Ovary (tissue), 9 donors: Measurements from ENCODE around the gene NR1H2. TPM values are rescaled to one million over a fixed set of nuclear protein-coding genes. Genes with fewer than 3 reads are reported as not detected.

ENCODE experiments used
- DNase-seq, 5 donors: peaks; one replicate each; pipeline ENCODE4 v3.0.0-alpha.2; 2019 to 2020
- H3K27ac ChIP-seq, 2 donors: fragments of 200-600 bp; one replicate each; pipeline versions ENCODE4 v1.5.1 to v1.8.0; 2019 to 2022
- H3K27me3 ChIP-seq: fragments of 200-600 bp; one replicate; pipeline ENCODE4 v1.8.0; 2022
- H3K36me3 ChIP-seq: fragments of 200-600 bp; sonication (generic); one replicate; pipeline ENCODE4 v1.5.1; 2019
- H3K4me1 ChIP-seq: one replicate; pipeline ENCODE4 v1.8.1; 2013; ENCODE audit warnings: mild to moderate bottlenecking, moderate library complexity; ENCODE audit not compliant: insufficient read depth
- H3K4me3 ChIP-seq: fragments of 200-600 bp; sonication (generic); one replicate; pipeline ENCODE4 v1.5.1; 2017
- H3K9me3 ChIP-seq, 2 donors: fragments of 200-600 bp in 1 of 2; sonication (generic) in 1 of 2; one replicate each; pipeline versions ENCODE4 v1.5.1 to v1.8.1; 2013 to 2019; ENCODE audit warnings: mild to moderate bottlenecking in 1 of 2, moderate library complexity in 1 of 2
- EP300 ChIP-seq: sonication (generic); formaldehyde crosslinking; IDR thresholded peaks from one replicate; pipeline ENCODE4 v1.6.1; 2017; ENCODE audit warnings: antibody characterized with exemption
- POLR2A ChIP-seq: fragments of 450-650 bp; IDR thresholded peaks from one replicate; pipeline ENCODE4 v1.6.1; 2017; ENCODE audit warnings: antibody characterized with exemption, mild to moderate bottlenecking, moderate library complexity
- WGBS, 3 donors: extraction: QIAGEN DNeasy Blood & Tissue Kit in 1 of 3; methylation state at CpG; one replicate each; pipeline versions ENCODE4 v1.1.5 to v1.1.7; 2013 to 2017; 5-methylcytosine and 5-hydroxymethylcytosine counted together
- intact Hi-C, 4 donors: fragments of 100-400 bp; cut with DNase I; formaldehyde crosslinking; loops; one replicate each; pipeline versions ENCODE4 v1.11.0 to v1.15.1; 2022 to 2023
- polyA plus RNA-seq, 2 donors: library from polyadenylated mRNA; stranded (reverse); fragments of 200-250 nt in 1 of 2; fragments of 350-450 nt in 1 of 2; fragmentation: Illumina TruSeq in 1 of 2; extraction: RNeasy Lipid Tissue Mini Kit (QIAGEN cat#74804) in 1 of 2; gene quantifications; one replicate each; pipeline ENCODE4 v1.2.3, GENCODE V29; 2013 to 2014
- total RNA-seq, 7 donors: library from RNA; depleted of rRNA in 2 of 7; stranded (reverse); fragments of >200 nt in 2 of 7; fragmentation: NEBNext Ultra II Directional in 3 of 7; extraction: Animal tissue kit (Norgen Biotek cat#: 25700) in 3 of 7; gene quantifications; one replicate each; pipeline versions ENCODE4 v1.1.0 to v1.2.4, GENCODE V29; 2016 to 2023
- TF ChIP-seq, protein P1 (sequence below), 3 donors: fragments of 450-650 bp in 2 of 3; fragments of 200-600 bp in 1 of 3; IDR thresholded peaks; one replicate each; pipeline versions ENCODE4 v1.5.1 to v1.8.0; 2016 to 2022; ENCODE audit warnings: antibody characterized with exemption in 3 of 3, mild to moderate bottlenecking in 1 of 3
- donor health status: DM: no; HTN: no; CAD: no; lungs with moderate emphysema.
- donor health status: DM: no; HTN: no; CAD: no.
- donor health status: Bipolar disorder and iron deficiency.
- donor health status: DM: yes; HTN: yes; CAD: no.
- donor health status: DM: no; HTN: no; CAD: no.
- donor health status: DM: yes; HTN: yes; CAD: no.

NR1H2 gene
- total and polyA plus RNA-seq, 9 donors: 11.5 to 84.2 (median 62.3) TPM

DNA sequence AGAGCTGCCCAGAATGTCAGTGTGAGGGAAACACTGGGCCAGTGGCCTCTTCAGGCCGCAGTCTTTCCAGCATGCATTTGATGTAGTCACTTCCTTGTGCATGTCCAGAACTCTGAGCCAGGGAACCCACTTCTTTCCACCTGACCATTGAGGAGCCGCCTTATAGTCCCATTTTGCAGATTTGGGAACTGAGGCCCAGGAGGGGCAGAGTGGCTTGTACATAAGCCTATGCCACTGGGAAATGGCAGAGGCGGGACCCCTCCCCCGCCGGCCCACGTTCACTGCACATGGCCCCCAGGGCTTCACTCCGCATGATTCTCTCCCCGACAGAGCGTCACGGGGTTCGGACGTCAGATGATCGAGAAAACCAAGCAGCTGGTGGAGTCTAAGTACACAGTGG is 36.8 kb downstream of the NR1H2 start:
- intact Hi-C loops: loop anchor here in 2 of 4 donors (10.0 kb wide), 2 partner anchors 48 to 268 kb away; partner anchors contain the start of gene NAPSA (in 1 of the 2)
- no peak overlapping the region for H3K4me3 ChIP-seq
- peaks cover 2% of the 10 kb centered on the region for H3K4me1 ChIP-seq
- no peaks in the 10 kb centered on the region for H3K27me3 ChIP-seq
- TF ChIP-seq EP300 (no peak), POLR2A (no peak)
- TF ChIP-seq, protein P1, sequence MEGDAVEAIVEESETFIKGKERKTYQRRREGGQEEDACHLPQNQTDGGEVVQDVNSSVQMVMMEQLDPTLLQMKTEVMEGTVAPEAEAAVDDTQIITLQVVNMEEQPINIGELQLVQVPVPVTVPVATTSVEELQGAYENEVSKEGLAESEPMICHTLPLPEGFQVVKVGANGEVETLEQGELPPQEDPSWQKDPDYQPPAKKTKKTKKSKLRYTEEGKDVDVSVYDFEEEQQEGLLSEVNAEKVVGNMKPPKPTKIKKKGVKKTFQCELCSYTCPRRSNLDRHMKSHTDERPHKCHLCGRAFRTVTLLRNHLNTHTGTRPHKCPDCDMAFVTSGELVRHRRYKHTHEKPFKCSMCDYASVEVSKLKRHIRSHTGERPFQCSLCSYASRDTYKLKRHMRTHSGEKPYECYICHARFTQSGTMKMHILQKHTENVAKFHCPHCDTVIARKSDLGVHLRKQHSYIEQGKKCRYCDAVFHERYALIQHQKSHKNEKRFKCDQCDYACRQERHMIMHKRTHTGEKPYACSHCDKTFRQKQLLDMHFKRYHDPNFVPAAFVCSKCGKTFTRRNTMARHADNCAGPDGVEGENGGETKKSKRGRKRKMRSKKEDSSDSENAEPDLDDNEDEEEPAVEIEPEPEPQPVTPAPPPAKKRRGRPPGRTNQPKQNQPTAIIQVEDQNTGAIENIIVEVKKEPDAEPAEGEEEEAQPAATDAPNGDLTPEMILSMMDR (IDR thresholded peaks at IDR 0.05): no peak
- 92 to 94% (median 94%) methylated on average over 13 of the region's 13 CpGs for WGBS, 3 donors
- H3K27ac ChIP-seq: no peak overlapping the region
- DNase-seq: no peak
- no peaks in the 10 kb centered on the region for H3K36me3 ChIP-seq
- no peaks in the 10 kb centered on the region for H3K9me3 ChIP-seq

DNA sequence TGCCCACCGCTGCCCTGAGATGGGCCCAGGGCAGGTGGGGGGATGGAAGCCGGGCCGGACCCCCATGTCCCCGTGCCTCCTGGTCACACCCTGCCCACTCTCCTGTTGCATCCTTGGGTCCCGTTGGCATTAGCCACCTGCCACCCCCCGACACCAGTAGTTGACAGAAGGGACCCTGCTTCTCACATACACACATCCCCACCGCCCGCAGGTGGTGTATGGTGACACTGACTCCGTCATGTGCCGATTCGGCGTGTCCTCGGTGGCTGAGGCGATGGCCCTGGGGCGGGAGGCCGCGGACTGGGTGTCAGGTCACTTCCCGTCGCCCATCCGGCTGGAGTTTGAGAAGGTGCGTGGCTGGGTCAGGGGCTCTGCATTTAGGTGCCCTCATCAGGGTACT is 37.3 kb downstream of the NR1H2 start:
- no peak for DNase-seq
- Histone ChIP-seq H3K4me3 (no peak overlapping the region), H3K4me1 (peaks cover 2% of the 10 kb centered on the region), H3K36me3 (no peaks in the 10 kb centered on the region), H3K27me3 (no peaks in the 10 kb centered on the region), H3K9me3 (no peaks in the 10 kb centered on the region), H3K27ac (no peak overlapping the region)
- WGBS, 3 donors: 95 to 96% (median 96%) methylated on average over 21 of the region's 21 CpGs
- TF ChIP-seq POLR2A (no peak), EP300 (no peak)
- TF ChIP-seq, protein P1 (IDR thresholded peaks at IDR 0.05): no peak
- intact Hi-C loops: loop anchor here in 2 of 4 donors (10.0 kb wide), 2 partner anchors 49 to 269 kb away; partner anchors contain the start of gene NAPSA (in 1 of the 2)

DNA sequence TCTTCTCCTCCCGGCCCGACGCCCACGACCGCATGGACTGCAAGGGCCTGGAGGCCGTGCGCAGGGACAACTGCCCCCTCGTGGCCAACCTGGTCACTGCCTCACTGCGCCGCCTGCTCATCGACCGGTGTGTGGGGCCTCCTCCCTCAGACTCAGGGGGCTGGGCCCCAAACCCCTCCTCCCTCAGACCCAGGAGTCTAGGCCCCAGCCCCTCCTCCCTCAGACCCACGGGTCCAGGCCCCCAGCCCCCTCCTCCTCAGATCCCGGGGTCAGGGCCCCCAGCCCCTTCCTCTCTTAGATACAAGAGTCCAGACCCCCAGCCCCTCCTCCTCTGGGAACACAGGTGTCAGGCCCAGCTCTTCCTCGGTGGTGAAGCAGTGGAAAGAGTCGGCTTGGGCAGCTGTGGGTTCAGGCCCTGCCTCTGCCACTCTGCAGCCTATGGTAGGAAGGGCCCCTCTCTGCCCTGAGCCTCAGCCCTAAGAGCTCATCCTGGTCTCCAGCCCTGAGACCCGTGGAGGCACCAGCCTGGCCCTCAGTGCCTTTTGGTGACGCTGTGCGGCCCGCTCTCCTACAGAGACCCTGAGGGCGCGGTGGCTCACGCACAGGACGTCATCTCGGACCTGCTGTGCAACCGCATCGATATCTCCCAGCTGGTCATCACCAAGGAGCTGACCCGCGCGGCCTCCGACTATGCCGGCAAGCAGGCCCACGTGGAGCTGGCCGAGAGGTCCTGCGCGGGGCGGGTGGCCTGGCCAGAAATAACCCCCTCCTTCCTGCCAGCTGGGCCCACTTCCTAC is 38.8 kb downstream of the NR1H2 start:
- intact Hi-C loops: loop anchor here in 3 of 4 donors (2.0 to 10.0 kb wide), 4 partner anchors 46 to 270 kb away; partner anchors contain the start of gene NAPSA (in 1 of the 3)
- no peak overlapping the region for H3K27ac ChIP-seq

DNA sequence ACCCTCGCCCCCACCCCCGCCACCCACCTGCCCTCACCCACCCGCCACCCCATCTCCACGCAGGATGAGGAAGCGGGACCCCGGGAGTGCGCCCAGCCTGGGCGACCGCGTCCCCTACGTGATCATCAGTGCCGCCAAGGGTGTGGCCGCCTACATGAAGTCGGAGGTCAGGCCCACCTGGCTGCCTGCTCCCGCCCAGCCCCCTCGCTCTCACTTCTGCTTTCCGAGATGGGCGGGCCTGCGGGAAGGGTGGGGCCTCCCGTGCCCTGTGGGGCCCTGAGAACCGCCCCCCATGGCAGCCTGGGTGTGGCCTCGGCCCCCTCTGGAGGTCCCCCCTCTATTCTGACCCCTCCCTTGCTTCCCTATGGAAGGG is 39.4 kb downstream of the NR1H2 start:
- DNase-seq: no peak
- intact Hi-C loops: loop anchor here in 3 of 4 donors (2.0 to 10.0 kb wide), 4 partner anchors 47 to 271 kb away; partner anchors contain the start of gene NAPSA (in 1 of the 3)
- Histone ChIP-seq H3K4me1 (peaks cover 2% of the 10 kb centered on the region), H3K27me3 (no peaks in the 10 kb centered on the region), H3K9me3 (no peaks in the 10 kb centered on the region), H3K27ac (no peak overlapping the region), H3K4me3 (no peak overlapping the region), H3K36me3 (no peaks in the 10 kb centered on the region)
- TF ChIP-seq, protein P1 (IDR thresholded peaks at IDR 0.05): no peak
- no peak for TF ChIP-seq EP300
- no peak for TF ChIP-seq POLR2A
- 81 to 89% (median 83%) methylated on average over 20 to 22 of the region's 22 CpGs for WGBS, 3 donors

More for the DNA sequence above, 38.8 kb downstream of the NR1H2 start:
- Histone ChIP-seq H3K4me3 (no peak overlapping the region), H3K27me3 (no peaks in the 10 kb centered on the region), H3K9me3 (no peaks in the 10 kb centered on the region), H3K36me3 (no peaks in the 10 kb centered on the region), H3K4me1 (peaks cover 2% of the 10 kb centered on the region)
- no peak for TF ChIP-seq EP300
- TF ChIP-seq, protein P1 (IDR thresholded peaks at IDR 0.05): peak; percentile 70 to 78 (median 78)
- no peak for TF ChIP-seq POLR2A
- 49 to 55% (median 54%) methylated on average over 35 to 37 of the region's 37 CpGs for WGBS, 3 donors
- DNase-seq: peak; percentile 60 to 85 (median 77)
